ENCODE results near the gene PNPLA8. TPM values are rescaled to one million over a fixed set of nuclear protein-coding genes. Genes with fewer than 3 reads are reported as not detected.
"Not testable (repeated sequence)": the region's sequence is repeated elsewhere in the genome, so short reads cannot be mapped to it uniquely, and the experiment has no call there.

The PNPLA8 gene
- total RNA-seq, 1 donor from 2014 or later, result 25.5 TPM

DNA sequence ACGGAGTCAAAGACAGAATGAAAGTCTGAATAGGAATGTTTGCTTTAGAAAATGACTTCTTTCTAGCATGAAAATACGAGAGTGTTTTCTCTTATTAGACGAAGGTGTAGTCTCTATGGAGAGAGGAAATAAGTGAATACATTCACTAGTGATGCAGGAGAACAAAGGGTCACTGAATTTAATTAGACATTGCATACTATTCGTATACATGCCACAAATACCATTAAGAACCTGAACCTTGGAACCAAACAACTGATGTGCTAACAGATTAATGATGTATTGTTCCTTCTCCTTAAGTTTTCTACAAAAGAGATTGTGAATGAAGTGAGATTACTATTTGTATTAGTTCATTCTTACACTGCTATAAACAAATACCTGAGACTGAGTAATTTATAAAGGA is 33.3 kb upstream of the PNPLA8 start:
- CTCF ChIA-PET, result no interaction called here
- no peak for ATAC-seq (ENCODE audit: low read depth)
- no peak for DNase-seq
- TF ChIP-seq, protein P1, sequence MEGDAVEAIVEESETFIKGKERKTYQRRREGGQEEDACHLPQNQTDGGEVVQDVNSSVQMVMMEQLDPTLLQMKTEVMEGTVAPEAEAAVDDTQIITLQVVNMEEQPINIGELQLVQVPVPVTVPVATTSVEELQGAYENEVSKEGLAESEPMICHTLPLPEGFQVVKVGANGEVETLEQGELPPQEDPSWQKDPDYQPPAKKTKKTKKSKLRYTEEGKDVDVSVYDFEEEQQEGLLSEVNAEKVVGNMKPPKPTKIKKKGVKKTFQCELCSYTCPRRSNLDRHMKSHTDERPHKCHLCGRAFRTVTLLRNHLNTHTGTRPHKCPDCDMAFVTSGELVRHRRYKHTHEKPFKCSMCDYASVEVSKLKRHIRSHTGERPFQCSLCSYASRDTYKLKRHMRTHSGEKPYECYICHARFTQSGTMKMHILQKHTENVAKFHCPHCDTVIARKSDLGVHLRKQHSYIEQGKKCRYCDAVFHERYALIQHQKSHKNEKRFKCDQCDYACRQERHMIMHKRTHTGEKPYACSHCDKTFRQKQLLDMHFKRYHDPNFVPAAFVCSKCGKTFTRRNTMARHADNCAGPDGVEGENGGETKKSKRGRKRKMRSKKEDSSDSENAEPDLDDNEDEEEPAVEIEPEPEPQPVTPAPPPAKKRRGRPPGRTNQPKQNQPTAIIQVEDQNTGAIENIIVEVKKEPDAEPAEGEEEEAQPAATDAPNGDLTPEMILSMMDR (IDR thresholded peaks at IDR 0.05), result no peak
- Mint-ChIP-seq H3K4me1 (peaks cover 33% of the 10 kb centered on the region), H3K36me3 (ENCODE audit: low read depth) (peaks cover 36% of the 10 kb centered on the region), H3K4me3 (no peak overlapping the region), H3K27ac (no peak overlapping the region), H3K27me3 (no peaks in the 10 kb centered on the region), H3K9me3 (peaks cover 15% of the 10 kb centered on the region)
- POLR2A ChIA-PET, result interaction anchor here (0.8 kb wide), 1 partner anchor 32 kb away, joined by 3 read pairs; no protein-coding TSS in a partner anchor
- intact Hi-C loops (cut with micrococcal nuclease), result no loop called here

DNA sequence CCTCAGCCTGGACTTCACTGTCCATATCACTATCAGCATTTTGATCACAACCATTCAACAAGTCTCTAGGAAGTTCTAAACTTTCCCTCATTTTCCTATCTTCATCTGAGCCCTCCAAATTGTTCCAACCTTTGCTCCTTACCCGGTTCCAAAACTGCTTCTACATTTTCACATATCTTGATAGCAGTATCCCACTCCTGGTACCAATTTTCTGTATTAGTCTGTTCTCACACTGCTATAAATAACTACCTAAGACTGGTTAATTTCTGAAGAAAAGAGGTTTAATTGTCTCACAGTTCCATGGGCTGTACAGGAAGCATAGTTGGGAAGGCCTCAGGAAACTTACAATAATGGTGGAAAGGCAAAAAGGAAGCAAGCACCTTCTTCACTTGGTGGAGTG is 31.7 kb upstream of the PNPLA8 start:
- TF ChIP-seq, protein P1 (IDR thresholded peaks at IDR 0.05), result no peak
- no peak for DNase-seq
- Mint-ChIP-seq H3K4me1 (peaks cover 46% of the 10 kb centered on the region), H3K9me3 (peaks cover 15% of the 10 kb centered on the region), H3K27ac (no peak overlapping the region), H3K4me3 (no peak overlapping the region), H3K36me3 (ENCODE audit: low read depth) (peaks cover 31% of the 10 kb centered on the region), H3K27me3 (no peaks in the 10 kb centered on the region)
- no peak for ATAC-seq (ENCODE audit: low read depth)
- intact Hi-C loops (cut with micrococcal nuclease), result no loop called here
- ChIA-PET POLR2A (no interaction called here), CTCF (no interaction called here)

GRCh38 chr7:108557191-108557590 is 31.3 kb upstream of the PNPLA8 start:
- Mint-ChIP-seq H3K27me3 (no peaks in the 10 kb centered on the region), H3K9me3 (peaks cover 15% of the 10 kb centered on the region), H3K27ac (no peak overlapping the region), H3K36me3 (ENCODE audit: low read depth) (peaks cover 28% of the 10 kb centered on the region), H3K4me1 (peaks cover 50% of the 10 kb centered on the region), H3K4me3 (no peak overlapping the region)
- TF ChIP-seq, protein P1 (IDR thresholded peaks at IDR 0.05), result no peak
- POLR2A ChIA-PET, result interaction anchor here (1.1 kb wide), 1 partner anchor 13 kb away, joined by 3 read pairs; the partner anchor contains the start of gene DNAJB9
- intact Hi-C loops (cut with micrococcal nuclease), result no loop called here
- ATAC-seq (ENCODE audit: low read depth), result no peak
- no peak for DNase-seq
- CTCF ChIA-PET, result no interaction called here

- Mint-ChIP-seq H3K4me1 (peaks cover 55% of the 10 kb centered on the region), H3K36me3 (ENCODE audit: low read depth) (peaks cover 27% of the 10 kb centered on the region), H3K9me3 (peaks cover 15% of the 10 kb centered on the region)
- POLR2A ChIA-PET, result interaction anchor here (1.1 kb wide), 1 partner anchor 13 kb away, joined by 3 read pairs; the partner anchor contains the start of gene DNAJB9
- H3K27me3 Mint-ChIP-seq; intact Hi-C loops (cut with micrococcal nuclease); H3K4me3 Mint-ChIP-seq; ATAC-seq (ENCODE audit: low read depth); DNase-seq; CTCF ChIA-PET; H3K27ac Mint-ChIP-seq: not testable (repeated sequence)
Observed at GRCh38 chr7:108556665-108557064, 30.7 kb upstream of the PNPLA8 start.

GRCh38 chr7:108548141-108548896 is 22.4 kb upstream of the PNPLA8 start:
- DNase-seq; H3K4me3 Mint-ChIP-seq; H3K9me3 Mint-ChIP-seq; ATAC-seq (ENCODE audit: low read depth); H3K36me3 Mint-ChIP-seq (ENCODE audit: low read depth); CTCF ChIA-PET; intact Hi-C loops (cut with micrococcal nuclease); H3K27me3 Mint-ChIP-seq; H3K27ac Mint-ChIP-seq: not testable (repeated sequence)
- POLR2A ChIA-PET, result interaction anchor here (0.6 to 1.7 kb wide), 2 partner anchors 13 to 21 kb away, joined by 5 to 6 read pairs; partner anchors contain the start of genes DNAJB9 and THAP5
- H3K4me1 Mint-ChIP-seq, result peaks cover 31% of the 10 kb centered on the region

DNA sequence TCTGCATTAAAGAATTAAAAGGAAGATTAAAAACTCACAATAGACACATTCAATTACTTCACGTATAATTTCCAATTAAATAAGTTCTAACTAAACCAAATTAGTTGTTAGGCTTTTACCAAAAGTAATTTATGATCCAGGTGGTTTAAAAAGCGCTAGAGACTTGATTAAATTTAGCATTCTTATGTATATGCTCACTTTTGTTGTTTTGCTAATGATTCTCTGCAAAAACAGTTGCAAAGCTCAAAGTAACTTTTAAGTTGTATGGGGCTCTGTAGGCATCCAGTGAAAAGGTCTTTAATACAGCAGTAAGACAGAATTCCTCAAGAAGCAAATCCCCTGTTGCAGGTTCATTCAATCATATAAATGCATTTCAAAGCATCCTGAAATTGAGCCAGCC is 15.5 kb upstream of the PNPLA8 start:
- no peak overlapping the region for H3K4me3 Mint-ChIP-seq
- CTCF ChIA-PET, result no interaction called here
- H3K4me1 Mint-ChIP-seq, result peaks cover 8% of the 10 kb centered on the region
- H3K9me3 Mint-ChIP-seq, result no peaks in the 10 kb centered on the region
- no peak for DNase-seq
- POLR2A ChIA-PET, result no interaction called here
- H3K27me3 Mint-ChIP-seq, result no peaks in the 10 kb centered on the region
- intact Hi-C loops (cut with micrococcal nuclease), result no loop called here
- no peak overlapping the region for H3K27ac Mint-ChIP-seq
- H3K36me3 Mint-ChIP-seq (ENCODE audit: low read depth), result no peaks in the 10 kb centered on the region
- no peak for ATAC-seq (ENCODE audit: low read depth)
- TF ChIP-seq, protein P1 (IDR thresholded peaks at IDR 0.05), result no peak

- H3K36me3 Mint-ChIP-seq (ENCODE audit: low read depth); ATAC-seq (ENCODE audit: low read depth); H3K9me3 Mint-ChIP-seq; POLR2A ChIA-PET; H3K27me3 Mint-ChIP-seq; H3K4me3 Mint-ChIP-seq; H3K27ac Mint-ChIP-seq; DNase-seq; intact Hi-C loops (cut with micrococcal nuclease): not testable (repeated sequence)
- peaks cover 17% of the 10 kb centered on the region for H3K4me1 Mint-ChIP-seq
- CTCF ChIA-PET, result interaction anchor here (0.7 kb wide), 1 partner anchor 25 kb away, joined by 3 read pairs; no protein-coding TSS in a partner anchor
Observed at GRCh38 chr7:108538685-108539084, 12.8 kb upstream of the PNPLA8 start.

GRCh38 chr7:108538236-108538635 is 12.3 kb upstream of the PNPLA8 start:
- H3K9me3 Mint-ChIP-seq; DNase-seq; ATAC-seq (ENCODE audit: low read depth); intact Hi-C loops (cut with micrococcal nuclease); H3K27ac Mint-ChIP-seq; H3K27me3 Mint-ChIP-seq; H3K4me3 Mint-ChIP-seq; POLR2A ChIA-PET; H3K36me3 Mint-ChIP-seq (ENCODE audit: low read depth): not testable (repeated sequence)
- CTCF ChIA-PET, result interaction anchor here (0.7 kb wide), 1 partner anchor 26 kb away, joined by 3 read pairs; no protein-coding TSS in a partner anchor
- H3K4me1 Mint-ChIP-seq, result peaks cover 17% of the 10 kb centered on the region

Measured in activated B cell treated with CpG ODN at 0.5 μM for 24 hours (primary cell).